SK-N-SH (cell line): Measurements from ENCODE around the gene VAMP2.
A peak's percentile ranks its signal among the peaks of the same experiment; 100 is the strongest.

ENCODE experiments used
- CHD2 ChIP-seq: fragments of 150-350 bp; IDR thresholded peaks from 2 replicates; pipeline ENCODE4 v1.6.1; 2018; ENCODE audit warnings: low read length; ENCODE audit not compliant: partially characterized antibody
- EZH2phosphoT487 ChIP-seq: fragments of 200-600 bp; sonication (generic); IDR thresholded peaks from 2 replicates; pipeline ENCODE4 v1.6.1; 2017; ENCODE audit warnings: low read depth, mixed run types, mild to moderate bottlenecking, antibody characterized with exemption, moderate library complexity, borderline replicate concordance
- JUND ChIP-seq: IDR thresholded peaks from 2 replicates; pipeline ENCODE4 v1.4.0; 2012
- NRF1 ChIP-seq: IDR thresholded peaks from 2 replicates; pipeline ENCODE4 v1.6.1; 2012; ENCODE audit warnings: low read depth, mild to moderate bottlenecking, low read length
- SIN3A ChIP-seq: IDR thresholded peaks from 2 replicates; pipeline ENCODE4 v1.6.1; 2012; ENCODE audit warnings: low read depth, mild to moderate bottlenecking, low read length, moderate library complexity, borderline replicate concordance
- SMC3 ChIP-seq: IDR thresholded peaks from 2 replicates; pipeline ENCODE4 v1.6.1; 2012; ENCODE audit warnings: low read depth, low read length, improper control_type of control experiment
- TAF1 ChIP-seq: IDR thresholded peaks from 2 replicates; pipeline ENCODE4 v1.6.1; 2012; ENCODE audit warnings: low read depth, mild to moderate bottlenecking, low read length, moderate library complexity, borderline replicate concordance
- TCF12 ChIP-seq: IDR thresholded peaks from 2 replicates; pipeline ENCODE4 v1.4.0; 2012
- TF ChIP-seq, protein P1 (sequence below): fragments of 200-600 bp; sonication (generic); IDR thresholded peaks from 2 replicates; pipeline ENCODE4 v1.6.1; 2017; ENCODE audit warnings: antibody characterized with exemption, mild to moderate bottlenecking, moderate library complexity
- TF ChIP-seq, protein P2 (sequence below): IDR thresholded peaks from 2 replicates; pipeline ENCODE4 v1.6.1; 2012; ENCODE audit warnings: mild to moderate bottlenecking, low read depth, low read length, moderate library complexity

DNA sequence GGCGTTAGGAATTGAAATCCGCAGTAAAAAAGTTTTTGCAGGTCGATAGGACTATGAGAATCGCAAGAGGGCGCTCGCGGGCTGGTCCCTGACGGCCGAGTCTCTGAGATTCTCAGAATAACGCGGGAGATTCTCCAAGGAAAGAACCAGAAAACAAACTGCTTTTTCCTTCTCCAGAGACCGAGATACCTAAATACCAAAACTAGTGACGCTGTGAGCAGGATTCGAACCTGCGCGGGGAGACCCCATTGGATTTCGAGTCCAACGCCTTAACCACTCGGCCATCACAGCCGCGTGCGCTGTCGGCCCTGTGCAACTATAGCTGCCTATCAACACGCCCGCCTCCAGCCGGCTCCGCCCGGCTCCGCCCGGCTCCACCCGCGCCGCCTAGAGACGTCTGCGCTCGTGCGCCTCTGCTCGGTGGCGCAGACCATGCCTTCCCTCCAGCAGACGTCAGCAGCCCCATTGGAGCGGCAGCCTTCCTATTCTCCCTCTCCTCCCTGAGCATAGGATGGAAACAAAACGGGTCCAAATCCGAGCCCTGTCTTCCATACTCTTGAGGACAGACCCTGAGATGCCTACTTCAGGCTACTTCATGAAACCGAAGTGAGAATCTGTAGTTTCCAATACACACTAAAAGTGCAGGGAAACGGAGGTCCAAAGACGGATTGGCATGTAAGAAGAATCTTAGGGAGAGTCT lies 23.9 kb downstream of the VAMP2 start:
- TF ChIP-seq, protein P1, sequence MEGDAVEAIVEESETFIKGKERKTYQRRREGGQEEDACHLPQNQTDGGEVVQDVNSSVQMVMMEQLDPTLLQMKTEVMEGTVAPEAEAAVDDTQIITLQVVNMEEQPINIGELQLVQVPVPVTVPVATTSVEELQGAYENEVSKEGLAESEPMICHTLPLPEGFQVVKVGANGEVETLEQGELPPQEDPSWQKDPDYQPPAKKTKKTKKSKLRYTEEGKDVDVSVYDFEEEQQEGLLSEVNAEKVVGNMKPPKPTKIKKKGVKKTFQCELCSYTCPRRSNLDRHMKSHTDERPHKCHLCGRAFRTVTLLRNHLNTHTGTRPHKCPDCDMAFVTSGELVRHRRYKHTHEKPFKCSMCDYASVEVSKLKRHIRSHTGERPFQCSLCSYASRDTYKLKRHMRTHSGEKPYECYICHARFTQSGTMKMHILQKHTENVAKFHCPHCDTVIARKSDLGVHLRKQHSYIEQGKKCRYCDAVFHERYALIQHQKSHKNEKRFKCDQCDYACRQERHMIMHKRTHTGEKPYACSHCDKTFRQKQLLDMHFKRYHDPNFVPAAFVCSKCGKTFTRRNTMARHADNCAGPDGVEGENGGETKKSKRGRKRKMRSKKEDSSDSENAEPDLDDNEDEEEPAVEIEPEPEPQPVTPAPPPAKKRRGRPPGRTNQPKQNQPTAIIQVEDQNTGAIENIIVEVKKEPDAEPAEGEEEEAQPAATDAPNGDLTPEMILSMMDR, result peak; percentile 91
- TF ChIP-seq JUND (no peak), CHD2 (peak; percentile 87), TAF1 (peak; percentile 24; the same call in 1 of the 2 replicates), SIN3A (peak; percentile 75; the same call in 1 of the 2 replicates), EZH2phosphoT487 (no peak), NRF1 (peak; percentile 61), TCF12 (no peak), SMC3 (peak; percentile 72)
- TF ChIP-seq, protein P2, sequence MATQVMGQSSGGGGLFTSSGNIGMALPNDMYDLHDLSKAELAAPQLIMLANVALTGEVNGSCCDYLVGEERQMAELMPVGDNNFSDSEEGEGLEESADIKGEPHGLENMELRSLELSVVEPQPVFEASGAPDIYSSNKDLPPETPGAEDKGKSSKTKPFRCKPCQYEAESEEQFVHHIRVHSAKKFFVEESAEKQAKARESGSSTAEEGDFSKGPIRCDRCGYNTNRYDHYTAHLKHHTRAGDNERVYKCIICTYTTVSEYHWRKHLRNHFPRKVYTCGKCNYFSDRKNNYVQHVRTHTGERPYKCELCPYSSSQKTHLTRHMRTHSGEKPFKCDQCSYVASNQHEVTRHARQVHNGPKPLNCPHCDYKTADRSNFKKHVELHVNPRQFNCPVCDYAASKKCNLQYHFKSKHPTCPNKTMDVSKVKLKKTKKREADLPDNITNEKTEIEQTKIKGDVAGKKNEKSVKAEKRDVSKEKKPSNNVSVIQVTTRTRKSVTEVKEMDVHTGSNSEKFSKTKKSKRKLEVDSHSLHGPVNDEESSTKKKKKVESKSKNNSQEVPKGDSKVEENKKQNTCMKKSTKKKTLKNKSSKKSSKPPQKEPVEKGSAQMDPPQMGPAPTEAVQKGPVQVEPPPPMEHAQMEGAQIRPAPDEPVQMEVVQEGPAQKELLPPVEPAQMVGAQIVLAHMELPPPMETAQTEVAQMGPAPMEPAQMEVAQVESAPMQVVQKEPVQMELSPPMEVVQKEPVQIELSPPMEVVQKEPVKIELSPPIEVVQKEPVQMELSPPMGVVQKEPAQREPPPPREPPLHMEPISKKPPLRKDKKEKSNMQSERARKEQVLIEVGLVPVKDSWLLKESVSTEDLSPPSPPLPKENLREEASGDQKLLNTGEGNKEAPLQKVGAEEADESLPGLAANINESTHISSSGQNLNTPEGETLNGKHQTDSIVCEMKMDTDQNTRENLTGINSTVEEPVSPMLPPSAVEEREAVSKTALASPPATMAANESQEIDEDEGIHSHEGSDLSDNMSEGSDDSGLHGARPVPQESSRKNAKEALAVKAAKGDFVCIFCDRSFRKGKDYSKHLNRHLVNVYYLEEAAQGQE, result no peak
